ENCODE results near the gene R3HDM2. TPM values are rescaled to one million over a fixed set of nuclear protein-coding genes. Genes with fewer than 3 reads are reported as not detected.

R3HDM2 gene
- total RNA-seq, 1 donor from 2014 or later: 3.9 TPM

- no peak for DNase-seq (ENCODE audit: low spot score)
These were observed 200.3 kb downstream of the R3HDM2 start for GRCh38 chr12:57230381-57231155.

GRCh38 chr12:57229634-57230380 lies 201.0 kb downstream of the R3HDM2 start, which contains the start of gene SHMT2:
Gene SHMT2 (plus strand): TSS chr12:57229711. CDS start chr12:57229779, 68 bp downstream.
- peak; percentile 98 for DNase-seq (ENCODE audit: low spot score)

- DNase-seq (ENCODE audit: low spot score): no peak
These were observed 201.7 kb downstream of the R3HDM2 start for GRCh38 chr12:57229046-57229633.

- no peak for DNase-seq (ENCODE audit: low spot score)
These were observed 203.3 kb downstream of the R3HDM2 start for GRCh38 chr12:57227315-57228115.

- no peak for DNase-seq (ENCODE audit: low spot score)
These were observed 204.1 kb downstream of the R3HDM2 start for GRCh38 chr12:57226588-57227314.

GRCh38 chr12:57225680-57226210 lies 205.1 kb downstream of the R3HDM2 start:
- no peak for DNase-seq (ENCODE audit: low spot score)

GRCh38 chr12:57224973-57225679 lies 205.7 kb downstream of the R3HDM2 start:
- DNase-seq (ENCODE audit: low spot score): no peak

- DNase-seq (ENCODE audit: low spot score): no peak
These were observed 206.4 kb downstream of the R3HDM2 start for GRCh38 chr12:57224278-57224972.

GRCh38 chr12:57223191-57224165 lies 207.4 kb downstream of the R3HDM2 start:
- no peak for DNase-seq (ENCODE audit: low spot score)

GRCh38 chr12:57222286-57223190 lies 208.3 kb downstream of the R3HDM2 start:
- no peak for DNase-seq (ENCODE audit: low spot score)

GRCh38 chr12:57221169-57221917 lies 209.5 kb downstream of the R3HDM2 start:
- no peak for DNase-seq (ENCODE audit: low spot score)

- DNase-seq (ENCODE audit: low spot score): no peak
These were observed 210.1 kb downstream of the R3HDM2 start for GRCh38 chr12:57220770-57221168.

GRCh38 chr12:57219993-57220754 lies 210.7 kb downstream of the R3HDM2 start:
- no peak for DNase-seq (ENCODE audit: low spot score)

GRCh38 chr12:57219205-57219992 lies 211.4 kb downstream of the R3HDM2 start:
- no peak for DNase-seq (ENCODE audit: low spot score)

Data from umbilical cord (tissue), 2 donors.